Measurements from ENCODE around the gene LUM.

LUM gene, protein sequence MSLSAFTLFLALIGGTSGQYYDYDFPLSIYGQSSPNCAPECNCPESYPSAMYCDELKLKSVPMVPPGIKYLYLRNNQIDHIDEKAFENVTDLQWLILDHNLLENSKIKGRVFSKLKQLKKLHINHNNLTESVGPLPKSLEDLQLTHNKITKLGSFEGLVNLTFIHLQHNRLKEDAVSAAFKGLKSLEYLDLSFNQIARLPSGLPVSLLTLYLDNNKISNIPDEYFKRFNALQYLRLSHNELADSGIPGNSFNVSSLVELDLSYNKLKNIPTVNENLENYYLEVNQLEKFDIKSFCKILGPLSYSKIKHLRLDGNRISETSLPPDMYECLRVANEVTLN

DNA sequence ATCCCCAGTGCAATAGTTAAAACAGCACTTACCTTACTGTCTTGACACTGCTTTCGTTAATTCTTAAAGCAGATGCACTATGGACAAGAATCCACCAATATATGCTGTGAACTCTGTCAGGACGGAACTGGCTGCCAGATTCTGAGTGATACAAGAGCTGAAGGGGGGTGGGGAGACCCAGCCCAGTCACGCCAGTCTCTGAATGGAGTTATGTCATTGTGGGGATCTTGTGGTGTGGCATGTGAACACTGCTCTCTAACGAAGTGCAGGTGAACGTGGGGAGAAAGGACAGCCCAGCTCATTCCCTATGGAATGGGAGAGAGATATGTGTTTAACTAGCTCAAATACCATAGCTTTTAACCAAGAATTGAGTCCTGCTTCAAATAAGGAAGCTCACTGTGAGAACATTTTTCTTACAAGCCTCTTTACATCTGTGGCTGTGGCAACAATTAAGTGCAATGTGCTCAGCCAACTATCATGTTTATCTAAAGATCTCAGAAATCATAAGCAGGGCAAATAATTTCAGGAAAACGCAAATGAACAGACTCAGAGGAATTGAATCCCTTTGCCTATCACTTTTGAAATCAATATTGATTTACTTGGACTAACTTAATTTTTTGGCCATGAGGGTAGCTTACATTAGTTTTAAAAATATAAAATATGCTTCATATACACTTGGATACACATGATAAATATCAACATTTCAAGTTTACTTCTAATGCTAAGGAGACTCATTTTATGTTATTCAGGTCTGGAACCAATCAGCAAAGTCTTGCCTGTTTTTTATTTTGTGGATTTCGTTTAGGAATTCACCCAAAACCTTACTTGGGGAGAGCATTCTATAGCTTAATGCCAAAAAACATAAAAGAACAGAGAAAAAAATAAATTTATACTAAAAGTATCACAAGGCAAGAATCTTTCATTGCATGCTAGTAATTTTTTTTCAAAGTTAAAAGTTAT, at the start of gene LUM:
TSS of gene LUM (minus strand) at position 129 of the 960 bp plus-strand sequence. CDS start 2,515 bp downstream, outside the sequence.
- DNase-seq = no peak

DNA sequence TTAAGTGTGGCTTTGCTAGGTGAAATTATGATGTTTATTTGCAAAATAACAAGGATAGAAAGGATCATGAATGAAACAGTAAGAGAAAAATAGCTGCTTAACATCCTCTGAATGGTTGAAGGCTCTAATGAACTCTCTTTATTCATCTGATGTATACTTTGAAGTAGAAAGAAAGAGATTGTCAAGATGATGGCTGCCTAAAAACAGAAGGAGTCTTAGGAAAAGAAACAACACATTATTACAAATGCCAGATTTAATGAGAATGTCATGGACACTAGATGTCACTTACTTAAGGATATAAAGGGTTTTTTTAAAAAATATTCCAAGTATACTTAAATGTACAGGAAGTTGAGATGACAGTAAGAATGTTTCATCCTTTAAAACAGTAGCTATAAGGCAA, 49.7 kb upstream of the LUM start:
- no peak for DNase-seq

DNA sequence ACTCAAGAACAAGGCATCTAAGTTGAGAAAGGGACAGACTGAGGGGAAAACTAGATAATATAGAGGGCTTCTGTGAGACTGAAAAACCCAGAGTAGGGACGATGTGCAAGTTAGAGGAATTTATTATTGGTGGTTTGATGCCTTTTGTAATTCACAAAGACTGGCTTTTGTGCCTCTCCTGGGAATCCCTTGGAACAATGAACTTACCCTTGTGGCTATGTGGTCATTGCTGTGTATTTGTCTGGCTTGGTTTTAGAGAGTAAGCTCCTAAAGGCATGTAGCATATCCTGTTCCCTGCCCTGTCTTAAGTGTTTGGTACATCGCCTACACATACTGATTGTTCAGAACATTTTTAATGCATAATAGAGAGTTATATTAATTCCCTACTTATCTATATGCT, 44.7 kb upstream of the LUM start:
- DNase-seq = no peak

DNA sequence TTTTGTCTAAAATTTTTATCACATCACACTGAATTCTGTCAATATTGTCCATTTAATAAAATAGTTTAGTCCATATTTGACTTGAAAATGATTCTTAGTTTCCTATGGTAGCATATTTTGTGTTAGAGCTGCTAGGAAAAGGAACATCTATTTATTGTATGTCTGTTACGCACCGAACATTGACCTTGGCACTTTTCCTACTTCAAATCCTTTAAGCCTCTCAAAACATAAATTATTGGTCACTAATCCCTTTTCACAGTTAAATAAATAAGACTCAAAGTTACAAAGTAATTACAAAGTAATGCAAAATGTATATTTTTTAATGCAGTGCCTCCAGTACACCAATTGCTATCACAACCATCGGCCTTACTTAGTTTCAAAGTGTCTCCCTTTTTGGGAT, 42.8 kb upstream of the LUM start:
- no peak for DNase-seq

DNA sequence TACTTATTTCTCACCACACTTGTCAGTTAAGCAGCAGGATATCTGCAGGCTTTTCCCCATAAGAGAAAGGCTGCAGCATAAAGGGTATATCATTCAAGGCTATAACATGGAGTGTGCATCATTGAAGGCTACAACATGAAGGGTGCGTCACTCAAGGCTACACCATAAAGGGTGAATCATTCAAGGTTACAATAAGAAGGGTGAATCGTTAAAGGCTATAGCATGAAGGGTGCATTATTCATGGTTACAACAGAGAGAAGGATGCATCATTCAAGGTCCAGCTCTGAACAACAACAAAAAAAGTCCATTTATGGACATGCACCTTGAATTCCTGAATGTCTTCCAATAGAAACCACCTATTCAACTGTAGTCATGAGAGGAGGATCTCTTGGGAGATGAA, 32.8 kb upstream of the LUM start:
- DNase-seq = no peak

DNA sequence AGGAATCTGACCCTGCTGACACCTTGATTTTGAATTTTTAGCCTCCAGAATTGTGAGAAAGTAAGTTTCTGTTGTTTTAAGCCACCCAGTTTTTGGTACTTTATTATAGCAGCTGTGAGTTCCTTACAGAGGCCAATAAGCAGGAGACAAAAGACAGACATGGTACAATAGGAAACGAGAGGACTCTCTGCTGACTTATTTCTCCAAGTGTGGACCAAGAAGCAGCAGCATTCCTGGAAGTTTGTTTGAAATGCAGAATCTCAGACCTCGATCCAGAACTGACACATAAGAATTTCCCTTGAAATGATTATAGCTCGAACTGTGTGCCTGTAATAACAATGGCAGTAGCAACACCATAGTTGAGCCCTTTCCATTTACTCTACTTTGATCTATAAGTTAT, 31.9 kb upstream of the LUM start:
- DNase-seq = no peak

DNA sequence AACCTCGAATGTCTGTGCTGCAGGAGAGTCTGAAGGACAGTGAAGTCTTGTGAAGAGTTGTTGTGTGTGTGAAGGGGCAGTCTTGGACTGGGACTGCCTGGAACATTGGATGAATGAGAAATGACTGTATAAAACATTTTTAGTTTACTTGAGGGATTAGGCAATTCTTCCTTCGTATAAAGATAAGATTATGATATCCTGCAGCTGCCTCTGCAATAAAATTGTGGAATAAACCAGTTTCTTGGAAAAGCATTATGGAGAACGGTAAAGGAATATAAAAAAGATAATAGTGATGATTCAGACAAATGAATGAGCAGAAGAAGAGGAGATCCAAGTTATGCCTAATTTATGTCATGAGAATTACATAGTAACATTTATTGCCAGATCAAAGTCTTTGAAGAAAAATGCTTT, 30.9 kb upstream of the LUM start:
- DNase-seq = no peak

DNA sequence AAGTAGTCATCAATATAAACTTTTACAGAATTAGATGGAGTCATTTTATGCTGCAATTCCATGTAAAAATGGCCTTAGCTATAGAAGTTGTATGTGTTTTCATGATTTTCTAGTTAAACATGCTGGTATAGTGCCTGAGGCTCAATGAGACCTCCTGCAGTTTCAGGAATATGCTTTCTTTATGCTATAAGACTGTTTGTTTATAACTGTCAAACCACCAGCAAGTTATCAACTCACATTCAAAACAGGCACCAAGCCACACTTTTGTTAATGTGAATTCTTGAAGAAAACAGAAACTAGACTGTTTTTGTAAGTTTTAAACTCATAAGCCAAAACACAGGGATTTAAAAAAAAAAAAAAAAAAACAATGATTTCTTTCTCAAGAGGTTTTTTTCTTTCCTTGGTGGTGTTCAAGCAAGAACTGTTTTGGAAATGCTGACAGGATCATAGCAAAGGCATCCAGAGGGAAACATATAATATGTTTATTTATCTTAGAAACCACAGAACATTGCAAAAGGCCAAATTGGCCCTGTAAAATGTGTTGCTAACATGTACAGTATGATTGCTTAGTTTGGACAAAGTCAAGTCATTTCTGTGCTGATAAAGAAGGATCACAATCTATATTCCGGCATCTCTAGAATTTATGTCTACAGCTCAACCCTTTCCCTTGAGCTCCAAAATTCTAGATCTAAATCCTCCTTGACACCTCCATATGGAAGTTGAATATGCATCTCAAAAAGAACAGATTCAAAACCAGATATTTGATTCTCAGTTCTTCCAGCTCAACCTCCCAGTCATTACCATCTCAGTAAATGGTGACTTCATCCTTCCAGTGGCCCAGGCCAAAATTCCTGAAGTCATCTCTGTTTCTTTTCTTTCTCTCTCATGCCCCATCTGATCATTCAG, 29.0 kb upstream of the LUM start:
- DNase-seq = no peak

DNA sequence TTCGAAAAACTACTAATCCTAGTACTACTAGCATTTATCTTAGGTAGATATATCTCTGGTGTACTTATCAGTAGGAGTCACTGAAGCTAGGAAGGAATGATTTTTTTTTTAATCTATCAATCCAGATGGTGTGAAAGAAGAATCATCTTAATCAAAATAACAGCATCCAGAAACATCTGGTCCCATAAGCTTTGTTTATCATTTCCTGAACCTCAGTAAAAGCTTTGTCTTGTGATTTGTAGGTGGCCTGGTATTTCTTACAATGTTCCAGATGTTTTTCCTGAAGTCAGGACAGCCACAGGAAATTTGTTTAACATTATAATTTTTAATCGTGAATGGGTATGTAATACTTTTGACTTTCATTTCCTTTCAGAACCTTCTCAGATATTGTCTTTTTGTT, 28.0 kb upstream of the LUM start:
- no peak for DNase-seq

DNA sequence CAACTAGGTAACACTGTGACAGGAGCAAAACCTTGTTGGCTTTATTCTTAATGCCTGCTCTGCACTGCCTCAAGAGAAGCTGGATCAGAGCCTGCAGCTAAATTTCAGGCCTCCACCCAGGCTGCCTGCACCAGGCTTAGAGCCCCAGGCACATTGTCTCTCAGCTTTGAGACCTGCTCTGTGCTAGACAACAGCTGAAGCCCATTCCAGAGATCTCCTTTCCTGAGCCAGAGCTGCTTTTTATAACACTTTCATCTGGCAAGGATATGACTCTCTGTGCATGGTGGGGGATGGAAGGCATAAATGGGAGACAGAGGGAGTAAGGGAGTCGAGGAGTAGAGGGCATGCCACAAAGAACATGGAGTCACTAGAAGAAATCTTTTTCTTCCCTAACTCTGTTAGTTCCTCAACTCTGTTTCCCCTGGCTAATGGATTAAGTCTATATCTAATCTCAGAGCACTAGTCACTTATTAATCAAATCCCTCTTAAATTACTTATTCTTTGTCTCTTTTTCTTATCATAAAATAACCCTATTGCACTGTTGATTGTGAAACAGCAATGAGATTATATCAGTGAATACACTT, 27.1 kb upstream of the LUM start:
- no peak for DNase-seq

DNA sequence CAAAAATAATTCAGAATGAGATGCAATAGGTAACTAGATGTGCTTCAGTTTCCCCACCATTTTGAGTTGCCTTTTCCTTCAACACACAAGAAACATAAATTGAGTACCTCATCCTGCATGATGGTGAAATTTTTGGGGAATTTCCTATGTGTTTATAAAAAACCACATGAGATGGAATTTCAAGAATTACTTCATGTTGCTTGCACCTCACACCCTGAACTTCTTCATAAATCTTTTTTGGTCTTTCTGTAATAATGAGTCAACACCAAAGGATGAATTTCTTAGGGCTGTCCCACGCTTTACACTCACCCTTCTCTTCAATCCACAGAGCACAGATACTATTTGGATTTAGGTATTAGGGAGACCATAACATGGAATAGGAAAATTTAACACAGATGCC, 22.6 kb upstream of the LUM start:
- DNase-seq = no peak

DNA sequence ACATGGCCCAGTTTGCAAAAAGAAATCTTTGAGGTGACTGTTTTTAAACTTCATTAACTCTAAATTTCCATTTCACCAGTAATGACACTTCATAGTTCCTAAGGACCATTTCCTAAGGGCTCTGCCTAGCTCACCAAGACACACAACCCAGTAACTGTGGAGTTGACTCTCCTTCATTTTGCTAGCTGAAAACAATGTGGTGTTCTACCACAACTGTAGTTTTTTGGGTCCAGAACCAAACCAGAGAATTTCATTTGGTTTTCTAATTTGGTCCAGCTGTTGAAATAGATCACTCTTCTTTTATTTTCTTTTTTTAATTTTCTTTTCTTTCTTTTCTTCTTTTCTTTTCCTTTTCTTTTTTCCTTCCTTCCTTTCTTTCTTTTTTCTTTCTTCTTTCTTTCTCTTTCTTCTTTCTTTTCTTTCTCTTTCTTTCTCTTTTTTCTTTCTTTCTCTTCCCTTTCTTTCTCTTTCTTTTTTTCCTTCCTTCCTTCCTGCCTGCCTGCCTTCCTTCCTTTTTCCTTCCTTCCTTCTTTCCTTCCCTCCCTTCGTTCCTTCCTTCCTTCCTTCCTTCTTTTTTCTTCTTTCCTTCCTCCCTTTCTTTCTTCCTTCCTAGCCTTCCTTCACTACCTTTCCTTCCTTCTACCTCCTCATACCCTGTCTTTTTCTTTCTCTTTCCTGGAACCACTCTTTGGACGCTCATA, 18.5 kb upstream of the LUM start:
- no peak for DNase-seq

DNA sequence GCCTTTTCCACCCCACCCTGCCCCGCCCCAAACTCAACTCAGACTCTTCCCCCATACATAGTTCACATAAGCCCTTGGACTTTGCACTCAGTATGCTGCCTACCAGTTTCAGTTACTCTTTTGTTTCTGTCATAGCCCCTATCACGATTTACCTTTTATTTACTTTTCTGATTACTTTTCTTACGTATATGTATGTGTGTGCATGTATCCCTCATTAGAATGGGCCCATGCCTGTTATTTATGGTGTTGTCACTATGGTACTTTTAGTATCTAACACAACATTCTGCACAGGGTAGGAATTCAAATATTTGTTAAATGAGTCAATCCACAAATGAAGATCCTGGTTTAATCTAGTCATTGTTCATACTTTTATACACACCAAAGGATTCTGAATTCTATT, 16.5 kb upstream of the LUM start:
- DNase-seq = no peak

DNA sequence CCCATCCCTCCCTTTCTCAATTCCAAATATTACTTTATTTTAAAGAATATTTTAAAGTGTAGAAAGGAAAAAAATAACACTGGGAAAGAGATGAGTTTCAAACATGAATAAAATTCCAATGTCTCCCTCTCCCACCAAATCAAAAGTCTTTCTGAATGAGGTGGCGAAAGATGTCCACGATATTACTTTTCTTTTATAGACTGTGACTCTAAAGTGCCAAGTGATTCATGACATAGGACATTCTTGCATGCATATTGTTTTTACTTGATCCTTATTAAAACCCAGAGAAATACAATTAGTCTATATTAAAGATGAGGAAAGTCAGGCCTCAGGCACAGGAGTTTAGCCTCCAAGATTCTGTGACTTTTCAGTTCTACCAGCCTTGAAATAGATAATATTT, 16.0 kb upstream of the LUM start:
- DNase-seq = no peak

DNA sequence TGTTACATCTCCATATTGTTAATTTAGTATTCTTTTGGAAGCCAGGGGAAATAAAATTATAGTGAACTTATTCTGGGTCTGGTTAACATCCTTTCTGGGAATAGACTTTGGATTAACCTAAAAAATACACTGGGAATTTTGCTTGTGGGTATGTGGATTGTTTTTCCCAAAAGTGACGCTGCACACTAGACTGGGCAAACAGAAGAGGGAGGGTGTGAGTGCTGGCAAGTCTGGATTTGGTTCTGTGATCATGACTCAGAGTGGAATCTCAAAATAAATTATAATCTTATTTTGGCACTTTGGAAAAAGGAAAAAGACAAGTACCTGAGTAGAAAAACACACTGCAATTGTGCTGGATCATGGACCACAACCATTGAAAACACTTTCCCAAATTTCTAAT, 15.2 kb upstream of the LUM start:
- DNase-seq = no peak

DNA sequence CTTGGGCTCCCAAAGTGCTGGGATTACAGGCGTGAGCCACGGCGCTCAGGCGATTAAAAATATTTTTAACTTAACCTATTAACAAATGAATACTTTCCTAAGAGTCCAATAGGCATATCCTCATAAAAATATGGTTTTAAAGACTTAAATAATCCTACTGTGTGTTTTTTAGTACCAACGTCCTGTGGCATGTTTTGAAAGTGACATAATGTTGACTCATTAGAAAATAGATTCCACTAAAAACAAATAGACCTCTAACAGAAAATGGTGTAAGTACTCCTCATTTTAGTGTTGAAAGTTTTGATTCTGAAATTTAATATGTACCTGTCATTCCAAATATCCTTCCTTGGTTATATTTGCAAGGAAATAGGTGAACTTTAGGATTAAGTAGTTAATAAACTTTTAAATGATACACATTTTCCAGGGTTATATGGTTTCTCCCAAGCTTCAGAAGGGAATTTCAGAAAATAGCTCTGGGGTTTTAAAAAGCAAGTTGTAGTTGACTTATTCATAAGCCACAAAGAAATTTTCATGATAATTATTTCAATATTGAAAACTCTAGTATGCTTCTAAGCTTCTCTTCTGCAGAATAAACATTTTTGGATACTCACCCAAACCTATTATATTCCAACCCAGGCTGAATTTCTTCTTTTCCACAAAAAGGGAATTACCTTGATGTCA, 12.1 kb upstream of the LUM start:
- no peak for DNase-seq

DNA sequence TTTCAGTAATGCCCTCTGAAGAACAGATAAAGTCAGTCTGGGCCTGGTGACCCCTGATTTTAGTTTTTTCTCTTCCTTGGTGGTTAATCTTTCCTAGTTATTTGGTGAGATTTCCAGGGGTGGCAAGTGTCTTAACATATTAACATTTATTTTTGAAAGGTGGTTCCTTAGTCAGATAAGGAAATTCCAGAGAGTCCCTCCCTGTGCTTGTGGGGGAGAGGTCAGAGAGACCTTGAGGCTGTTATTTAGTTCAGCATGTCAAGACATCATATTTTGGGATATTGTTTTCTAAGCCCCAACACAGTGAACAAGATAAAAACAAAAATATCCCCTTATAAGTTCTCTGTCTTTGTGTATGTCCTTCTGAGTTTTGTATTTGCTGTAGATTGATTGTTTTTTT, 9.5 kb upstream of the LUM start:
- no peak for DNase-seq

DNA sequence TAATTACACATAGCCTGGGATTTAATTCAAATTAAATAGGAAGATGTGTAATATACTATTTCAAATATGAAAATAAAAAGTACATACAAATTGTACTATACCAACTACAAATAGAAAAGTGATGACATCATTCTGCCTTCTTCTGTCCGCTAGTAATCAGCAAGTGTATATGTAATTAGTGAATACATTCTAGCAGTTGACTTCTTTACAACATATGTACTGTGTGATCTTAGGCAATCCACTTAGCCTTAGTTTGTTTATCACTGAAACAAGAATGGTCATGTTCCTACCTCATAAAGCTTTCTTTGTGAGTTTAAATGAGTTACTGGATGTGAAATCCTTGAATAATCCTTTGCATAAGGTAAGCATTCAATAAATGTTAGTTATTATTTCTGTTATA, 7.8 kb upstream of the LUM start:
- DNase-seq = no peak

DNA sequence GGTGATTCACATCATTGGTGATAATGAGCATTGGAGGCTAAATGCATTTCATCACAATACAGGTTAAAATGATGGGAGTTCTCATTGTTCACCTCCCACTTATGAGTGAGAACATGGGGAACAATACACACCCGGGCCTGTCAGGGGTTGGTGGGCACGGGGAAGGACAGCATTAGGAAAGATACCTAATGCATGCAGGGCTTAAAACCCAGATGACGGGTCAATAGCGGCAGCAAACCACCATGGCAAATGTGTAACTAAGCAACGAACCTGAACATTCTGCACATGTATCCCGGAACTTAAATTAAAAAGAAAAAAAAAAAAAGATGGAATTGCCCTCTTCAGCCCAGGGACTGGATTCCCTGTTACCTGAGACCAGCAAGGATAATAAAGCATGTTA, 2.3 kb upstream of the LUM start:
- DNase-seq = no peak

DNA sequence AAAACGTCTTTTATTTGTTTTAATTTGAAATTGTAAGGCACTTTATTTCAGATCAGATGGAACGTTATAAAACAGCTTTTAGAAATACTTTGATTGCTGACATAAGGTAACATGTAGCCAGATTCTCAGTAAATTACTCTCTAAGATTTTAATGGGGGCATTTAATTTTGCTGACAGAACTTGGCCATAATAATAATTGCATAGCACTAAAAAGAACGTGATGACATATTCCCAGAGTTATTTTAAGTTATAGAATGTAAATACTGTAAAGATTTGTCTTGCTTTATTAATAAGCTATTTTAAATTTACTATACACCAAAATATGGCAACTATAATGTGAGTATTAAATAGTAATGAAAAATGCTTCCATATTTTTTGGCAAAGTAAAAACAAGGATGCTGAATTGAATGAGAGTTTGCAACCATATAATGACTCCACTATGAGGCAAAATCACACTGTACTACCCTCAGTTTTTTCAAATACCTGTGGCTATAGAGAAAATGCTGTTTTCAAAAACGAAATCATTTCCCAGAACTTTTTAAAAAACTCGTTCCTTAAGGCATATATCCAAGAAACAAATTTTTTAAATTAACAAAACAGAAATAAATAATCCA, 876 bp downstream of the LUM start:
- DNase-seq = no peak

Data from CD4-positive, alpha-beta T cell treated with Interleukin-1 beta for 1 hour (primary cell).